ENCODE results near the gene OSGIN1.

The OSGIN1 gene

GRCh38 chr16:83973581-83974385 lies 20.7 kb downstream of the OSGIN1 start:
- DNase-seq = no peak

- no peak for DNase-seq
Observed at GRCh38 chr16:83974475-83974874, 21.4 kb downstream of the OSGIN1 start.

- no peak for DNase-seq
Observed at GRCh38 chr16:83975590-83976260, 22.7 kb downstream of the OSGIN1 start.

- no peak for DNase-seq
Observed at GRCh38 chr16:83977056-83977815, 24.2 kb downstream of the OSGIN1 start.

GRCh38 chr16:83978401-83978904 lies 25.4 kb downstream of the OSGIN1 start:
- DNase-seq = no peak

GRCh38 chr16:83979441-83979840 lies 26.4 kb downstream of the OSGIN1 start:
- no peak for DNase-seq

GRCh38 chr16:83980794-83981193 lies 27.8 kb downstream of the OSGIN1 start:
- DNase-seq = no peak

- DNase-seq = no peak
Observed at GRCh38 chr16:83981799-83982198, 28.8 kb downstream of the OSGIN1 start.

GRCh38 chr16:83983491-83983890 lies 30.5 kb downstream of the OSGIN1 start:
- DNase-seq = no peak

GRCh38 chr16:83989300-83989699 lies 36.3 kb downstream of the OSGIN1 start:
- no peak for DNase-seq

- no peak for DNase-seq
Observed at GRCh38 chr16:83990492-83990891, 37.5 kb downstream of the OSGIN1 start.

GRCh38 chr16:83992624-83993023 lies 39.6 kb downstream of the OSGIN1 start:
- DNase-seq = no peak

- no peak for DNase-seq
Observed at GRCh38 chr16:83994087-83994486, 41.0 kb downstream of the OSGIN1 start.

GRCh38 chr16:83994703-83995102 lies 41.7 kb downstream of the OSGIN1 start:
- DNase-seq = no peak

GRCh38 chr16:83995754-83996153 lies 42.7 kb downstream of the OSGIN1 start:
- no peak for DNase-seq

- no peak for DNase-seq
Observed at GRCh38 chr16:83996481-83997252, 43.6 kb downstream of the OSGIN1 start.

- DNase-seq = no peak
Observed at GRCh38 chr16:83998091-83998490, 45.1 kb downstream of the OSGIN1 start.

- no peak for DNase-seq
Observed at GRCh38 chr16:84000989-84001642, 48.1 kb downstream of the OSGIN1 start.

- DNase-seq = no peak
Observed at GRCh38 chr16:84001726-84002125, 48.7 kb downstream of the OSGIN1 start.

- no peak for DNase-seq
Observed at GRCh38 chr16:84003038-84003437, 50.0 kb downstream of the OSGIN1 start.

- DNase-seq = no peak
Observed at GRCh38 chr16:84004442-84004841, 51.4 kb downstream of the OSGIN1 start.

GRCh38 chr16:84005391-84005790 lies 52.4 kb downstream of the OSGIN1 start:
- no peak for DNase-seq
